Measurements from ENCODE around the gene SLC4A5. TPM values are rescaled to one million over a fixed set of nuclear protein-coding genes. Genes with fewer than 3 reads are reported as not detected.

The SLC4A5 gene
- total and polyA plus RNA-seq, 4 donors, result 0.85 to 9.6 (median 3.9) TPM

DNA sequence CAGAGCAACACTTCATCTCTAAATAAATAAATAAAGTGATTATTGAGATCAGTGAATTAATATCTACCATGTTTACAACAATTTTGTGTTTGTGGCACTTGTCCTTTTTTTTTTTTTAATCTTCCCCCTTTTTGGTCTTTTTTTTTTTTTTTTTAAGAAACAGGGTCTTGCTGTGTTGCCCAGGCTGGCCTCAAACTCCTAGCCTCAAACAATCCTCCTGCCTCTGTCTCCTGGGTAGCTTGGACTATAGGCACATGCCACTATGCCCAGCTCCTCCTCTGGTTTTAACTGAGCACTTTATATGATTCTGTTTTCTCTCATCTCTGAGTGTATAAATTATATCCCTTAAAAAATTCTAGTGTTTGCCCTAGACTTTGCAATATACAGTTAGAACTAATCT, 30.3 kb downstream of the SLC4A5 start:
- ATAC-seq (ENCODE audit: insufficient read depth, low FRiP score), result no peak
- Histone ChIP-seq H3K36me3 (ENCODE audit: control insufficient read depth in 4 of 4, insufficient read depth in 4 of 4, low read length in 4 of 4) (peaks cover 0 to 4% (median 2%) of the 10 kb centered on the region in 4 donors), H3K4me1 (ENCODE audit: control insufficient read depth in 5 of 5, insufficient read depth in 5 of 5, low read length in 5 of 5) (peaks cover 0 to 15% (median 4%) of the 10 kb centered on the region in 5 donors), H3K4me3 (no peak overlapping the region), H3K27me3 (ENCODE audit: control insufficient read depth in 3 of 3, insufficient read depth in 3 of 3, low read length in 2 of 3) (no peaks in the 10 kb centered on the region), H3K9ac (ENCODE audit: insufficient read depth in 1 of 2, low read length in 2 of 2) (no peak overlapping the region), H3K27ac (ENCODE audit: low read depth in 1 of 2, low read length in 1 of 2) (no peak overlapping the region), H3K9me3 (ENCODE audit: control insufficient read depth in 4 of 4, insufficient read depth in 3 of 4, low read length in 3 of 4) (no peaks in the 10 kb centered on the region)
- TF ChIP-seq, protein P1, sequence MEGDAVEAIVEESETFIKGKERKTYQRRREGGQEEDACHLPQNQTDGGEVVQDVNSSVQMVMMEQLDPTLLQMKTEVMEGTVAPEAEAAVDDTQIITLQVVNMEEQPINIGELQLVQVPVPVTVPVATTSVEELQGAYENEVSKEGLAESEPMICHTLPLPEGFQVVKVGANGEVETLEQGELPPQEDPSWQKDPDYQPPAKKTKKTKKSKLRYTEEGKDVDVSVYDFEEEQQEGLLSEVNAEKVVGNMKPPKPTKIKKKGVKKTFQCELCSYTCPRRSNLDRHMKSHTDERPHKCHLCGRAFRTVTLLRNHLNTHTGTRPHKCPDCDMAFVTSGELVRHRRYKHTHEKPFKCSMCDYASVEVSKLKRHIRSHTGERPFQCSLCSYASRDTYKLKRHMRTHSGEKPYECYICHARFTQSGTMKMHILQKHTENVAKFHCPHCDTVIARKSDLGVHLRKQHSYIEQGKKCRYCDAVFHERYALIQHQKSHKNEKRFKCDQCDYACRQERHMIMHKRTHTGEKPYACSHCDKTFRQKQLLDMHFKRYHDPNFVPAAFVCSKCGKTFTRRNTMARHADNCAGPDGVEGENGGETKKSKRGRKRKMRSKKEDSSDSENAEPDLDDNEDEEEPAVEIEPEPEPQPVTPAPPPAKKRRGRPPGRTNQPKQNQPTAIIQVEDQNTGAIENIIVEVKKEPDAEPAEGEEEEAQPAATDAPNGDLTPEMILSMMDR (IDR thresholded peaks at IDR 0.05; ENCODE audit: control extremely low read depth, extremely low read depth), result no peak
- no peak for DNase-seq

DNA sequence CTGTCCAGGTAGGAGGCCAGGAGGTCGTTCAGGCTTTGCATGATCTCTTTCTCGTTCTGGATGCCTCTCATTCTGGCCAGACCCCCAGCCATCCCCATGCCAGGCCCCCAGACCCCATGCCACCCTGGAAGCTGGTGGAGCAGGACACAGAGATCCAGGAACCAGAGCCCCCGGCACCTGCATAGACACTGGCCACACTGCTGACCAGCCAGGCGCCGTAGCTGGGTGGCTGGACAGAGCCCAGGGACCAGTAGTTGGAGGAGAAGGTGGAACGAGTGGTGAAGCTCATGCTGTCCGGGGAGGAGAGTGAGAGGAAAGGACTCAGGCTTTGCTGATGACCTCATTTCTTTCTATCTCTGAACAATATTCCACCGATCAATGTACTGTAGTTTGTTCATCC, 35.5 kb downstream of the SLC4A5 start:
- TF ChIP-seq, protein P1 (IDR thresholded peaks at IDR 0.05; ENCODE audit: control extremely low read depth, extremely low read depth), result no peak
- no peak overlapping the region for H3K27ac ChIP-seq (ENCODE audit: low read depth in 1 of 2, low read length in 1 of 2)
- H3K9ac ChIP-seq (ENCODE audit: insufficient read depth in 1 of 2, low read length in 2 of 2), result no peak overlapping the region
- no peak overlapping the region for H3K4me3 ChIP-seq
- WGBS, 2 donors, result 88 to 96% methylated on average over 8 of the region's 8 CpGs
- DNase-seq (no peak), ATAC-seq (ENCODE audit: insufficient read depth, low FRiP score) (no peak)
- H3K27me3 ChIP-seq (ENCODE audit: control insufficient read depth in 3 of 3, insufficient read depth in 3 of 3, low read length in 2 of 3), result no peaks in the 10 kb centered on the region
- H3K4me1 ChIP-seq (ENCODE audit: control insufficient read depth in 5 of 5, insufficient read depth in 5 of 5, low read length in 5 of 5), result peaks cover 0 to 2% (median 0%) of the 10 kb centered on the region in 5 donors
- peaks cover 0 to 4% (median 0%) of the 10 kb centered on the region in 4 donors for H3K9me3 ChIP-seq (ENCODE audit: control insufficient read depth in 4 of 4, insufficient read depth in 3 of 4, low read length in 3 of 4)
- peaks cover 2 to 5% (median 3%) of the 10 kb centered on the region in 4 donors for H3K36me3 ChIP-seq (ENCODE audit: control insufficient read depth in 4 of 4, insufficient read depth in 4 of 4, low read length in 4 of 4)

DNA sequence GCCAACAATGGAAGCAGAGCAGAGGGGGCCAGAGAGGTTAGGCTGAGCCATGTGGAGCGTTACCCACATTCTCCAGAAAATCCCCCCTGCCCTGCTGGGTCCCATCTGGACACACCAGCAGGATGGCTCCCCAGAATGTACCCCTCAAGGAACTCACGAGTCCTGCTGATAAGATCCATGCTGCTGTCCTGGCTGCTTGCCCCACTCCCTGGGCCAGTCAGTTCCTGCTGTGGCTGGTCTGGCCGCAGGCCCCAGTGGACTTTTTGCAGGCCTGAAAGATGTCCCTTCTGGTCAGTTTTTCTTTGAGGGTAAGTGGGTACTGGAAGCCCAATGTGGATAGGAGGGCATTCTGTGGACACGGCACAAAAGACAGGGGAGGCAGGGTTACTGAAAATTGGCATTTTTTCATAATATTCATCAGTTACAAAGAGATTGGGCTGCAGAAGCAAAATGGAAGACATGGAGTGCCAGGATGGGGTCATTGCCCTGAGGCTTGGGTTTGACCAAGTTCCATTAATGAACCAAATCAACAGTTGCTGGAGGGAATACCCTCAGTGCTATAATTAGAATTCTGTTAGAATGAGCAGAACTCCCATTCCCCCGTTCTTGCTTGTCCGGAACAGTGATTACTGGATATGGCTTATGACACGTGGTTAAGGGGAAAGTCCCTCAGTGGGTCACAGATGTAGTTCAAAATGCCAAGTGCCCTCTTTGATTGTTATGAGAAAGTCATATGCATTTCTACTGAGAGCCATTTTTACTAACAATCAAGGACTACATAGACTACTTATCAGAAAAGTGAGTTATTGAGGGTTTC, 38.7 kb downstream of the SLC4A5 start:
- Histone ChIP-seq H3K9ac (ENCODE audit: insufficient read depth in 1 of 2, low read length in 2 of 2) (no peak overlapping the region), H3K4me1 (ENCODE audit: control insufficient read depth in 5 of 5, insufficient read depth in 5 of 5, low read length in 5 of 5) (peaks cover 0 to 2% (median 0%) of the 10 kb centered on the region in 5 donors), H3K4me3 (no peak overlapping the region), H3K27ac (ENCODE audit: low read depth in 1 of 2, low read length in 1 of 2) (no peak overlapping the region), H3K27me3 (ENCODE audit: control insufficient read depth in 3 of 3, insufficient read depth in 3 of 3, low read length in 2 of 3) (no peaks in the 10 kb centered on the region), H3K9me3 (ENCODE audit: control insufficient read depth in 4 of 4, insufficient read depth in 3 of 4, low read length in 3 of 4) (peaks cover 0 to 4% (median 0%) of the 10 kb centered on the region in 4 donors), H3K36me3 (ENCODE audit: control insufficient read depth in 4 of 4, insufficient read depth in 4 of 4, low read length in 4 of 4) (peaks cover 0 to 5% (median 3%) of the 10 kb centered on the region in 4 donors)
- WGBS, 2 donors, result 75 to 89% methylated on average over 7 of the region's 7 CpGs
- ATAC-seq (ENCODE audit: insufficient read depth, low FRiP score), result no peak
- peak in 2 of 3 donors; percentile 22 to 67 for DNase-seq
- TF ChIP-seq, protein P1 (IDR thresholded peaks at IDR 0.05; ENCODE audit: control extremely low read depth, extremely low read depth), result no peak

Measured in lung (tissue), 12 donors.